HG03060 (cell line): ENCODE results near the gene SART1.
"Not testable (repeated sequence)": the region's sequence is repeated elsewhere in the genome, so short reads cannot be mapped to it uniquely, and the experiment has no call there.

Experiments used
- ATAC-seq: cut with Tn5 transposase; IDR thresholded peaks from one replicate; pipeline ENCODE4 v1.9.1; 2021; ENCODE audit warnings: low read depth, moderate number of reproducible peaks; ENCODE audit not compliant: unreplicated experiment

SART1 gene

GRCh38 chr11:65988791-65989592 is 27.5 kb downstream of the SART1 start:
- ATAC-seq, result peak; percentile 84

DNA sequence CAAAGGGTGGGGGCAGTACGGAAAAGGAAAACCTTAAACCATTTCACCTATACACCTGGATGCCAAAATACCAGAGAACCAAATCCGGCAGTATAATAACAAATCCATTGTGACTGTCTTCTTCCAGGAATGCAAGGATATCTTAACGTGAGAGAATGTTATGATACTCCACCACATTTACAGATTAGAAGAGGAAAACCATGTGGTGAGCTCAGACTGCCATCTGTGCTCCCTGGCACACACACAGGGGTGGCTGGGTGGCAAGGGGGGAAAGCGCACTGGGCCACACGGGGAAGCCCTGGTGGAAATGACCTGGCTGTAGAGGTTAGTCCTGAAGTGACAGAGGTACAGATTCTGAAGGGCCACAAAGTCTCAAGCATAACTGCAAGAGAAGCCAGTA is 30.5 kb downstream of the SART1 start:
- no peak for ATAC-seq

DNA sequence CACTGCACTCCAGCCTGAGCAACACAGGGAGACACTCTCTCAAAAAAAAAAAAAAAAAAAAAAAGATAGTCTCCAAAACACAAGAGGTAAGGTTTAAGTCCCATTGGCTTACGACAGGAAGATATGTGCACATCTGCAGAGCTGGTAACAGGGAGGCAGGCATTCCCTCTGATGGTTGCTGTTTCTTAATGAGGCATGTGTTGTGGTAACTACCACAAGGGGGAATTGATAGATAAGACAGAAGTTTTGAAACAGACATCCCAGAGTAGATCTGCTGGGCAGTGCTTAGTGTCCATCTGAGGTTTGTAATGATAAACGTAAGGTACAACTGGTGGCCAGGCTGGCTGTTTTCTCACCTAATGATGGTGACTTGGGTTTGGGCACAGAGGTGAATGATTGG is 35.8 kb downstream of the SART1 start:
- ATAC-seq, result no peak

- peak; percentile 63 for ATAC-seq
These were observed 40.6 kb downstream of the SART1 start, which contains the start of the genes BANF1 and EIF1AD for GRCh38 chr11:66001942-66002647. TSS of gene BANF1 (plus strand) at chr11:66002503. CDS start at chr11:66003251, 748 bp downstream. TSS of gene EIF1AD (minus strand) at chr11:66002157. CDS start at chr11:66000389, 1,768 bp downstream.

GRCh38 chr11:66002648-66003225 is 41.2 kb downstream of the SART1 start:
- peak; percentile 25 for ATAC-seq

DNA sequence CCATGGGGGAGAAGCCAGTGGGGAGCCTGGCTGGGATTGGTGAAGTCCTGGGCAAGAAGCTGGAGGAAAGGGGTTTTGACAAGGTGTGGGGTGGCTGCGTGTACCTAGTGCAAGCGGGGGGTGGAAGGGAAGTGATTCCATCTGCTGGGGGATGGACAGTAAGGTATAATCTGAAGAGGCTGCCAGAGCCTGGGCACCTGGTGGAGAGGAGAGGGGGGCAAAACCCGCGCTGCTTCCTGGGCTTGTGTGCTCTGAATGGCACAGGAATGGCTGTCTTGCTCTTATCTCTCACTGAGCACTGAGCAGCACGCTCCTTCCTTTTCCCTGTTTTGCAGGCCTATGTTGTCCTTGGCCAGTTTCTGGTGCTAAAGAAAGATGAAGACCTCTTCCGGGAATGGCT is 41.8 kb downstream of the SART1 start:
- ATAC-seq, result no peak

GRCh38 chr11:66004186-66004585 is 42.7 kb downstream of the SART1 start:
- ATAC-seq, result no peak

GRCh38 chr11:66006134-66006890 is 44.8 kb downstream of the SART1 start:
- ATAC-seq, result no peak

GRCh38 chr11:66006891-66007176 is 45.3 kb downstream of the SART1 start:
- ATAC-seq, result no peak

GRCh38 chr11:66007201-66007634 is 45.7 kb downstream of the SART1 start:
- no peak for ATAC-seq

DNA sequence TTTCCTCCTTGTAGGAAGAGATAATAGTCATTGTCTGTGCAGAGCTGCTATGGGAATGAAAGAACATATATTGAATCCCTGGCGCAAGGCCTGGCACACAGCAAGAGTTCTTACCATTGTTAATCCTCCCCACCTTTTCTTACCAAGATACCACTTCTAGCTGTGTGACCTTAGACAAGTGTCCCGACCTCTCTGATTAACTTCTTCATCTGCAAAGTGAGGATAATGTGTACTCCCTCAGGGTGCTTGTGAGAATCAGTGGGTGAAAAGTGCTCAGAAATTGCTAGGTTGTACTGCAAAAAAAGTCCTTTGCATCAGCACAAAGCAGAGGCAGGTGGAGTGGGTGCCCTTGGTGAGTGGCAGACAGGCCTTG is 46.5 kb downstream of the SART1 start:
- no peak for ATAC-seq

DNA sequence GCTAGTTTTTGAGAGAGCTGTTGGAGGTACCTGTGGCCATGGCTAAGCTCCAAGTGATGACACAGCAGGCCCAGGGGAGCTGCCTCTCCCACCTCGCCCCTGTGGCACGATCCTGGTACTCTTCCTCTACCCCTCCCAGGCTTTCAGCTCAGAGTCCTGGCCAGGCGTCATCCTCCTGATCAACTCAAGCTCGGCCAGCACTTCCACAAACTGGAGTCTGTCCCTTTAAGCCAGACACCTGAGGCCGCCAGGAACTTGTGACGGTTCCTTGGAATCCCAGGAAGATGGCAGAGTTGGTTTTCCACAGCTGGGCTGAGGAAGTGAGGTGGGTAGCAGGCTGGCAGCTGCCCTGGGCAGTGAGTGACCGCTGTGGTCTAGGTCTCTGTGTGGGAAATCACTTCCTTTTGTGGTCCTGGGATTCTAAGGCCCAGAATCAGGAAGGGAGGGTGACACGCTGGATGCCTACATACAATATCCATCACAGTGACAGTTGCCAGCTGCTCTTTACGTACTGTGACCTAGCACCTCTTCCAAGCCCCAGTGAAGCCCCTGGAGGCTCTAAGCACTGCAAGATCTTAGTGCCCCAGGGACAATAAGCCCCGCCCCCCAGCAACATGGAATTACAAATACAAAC is 47.1 kb downstream of the SART1 start:
- no peak for ATAC-seq

DNA sequence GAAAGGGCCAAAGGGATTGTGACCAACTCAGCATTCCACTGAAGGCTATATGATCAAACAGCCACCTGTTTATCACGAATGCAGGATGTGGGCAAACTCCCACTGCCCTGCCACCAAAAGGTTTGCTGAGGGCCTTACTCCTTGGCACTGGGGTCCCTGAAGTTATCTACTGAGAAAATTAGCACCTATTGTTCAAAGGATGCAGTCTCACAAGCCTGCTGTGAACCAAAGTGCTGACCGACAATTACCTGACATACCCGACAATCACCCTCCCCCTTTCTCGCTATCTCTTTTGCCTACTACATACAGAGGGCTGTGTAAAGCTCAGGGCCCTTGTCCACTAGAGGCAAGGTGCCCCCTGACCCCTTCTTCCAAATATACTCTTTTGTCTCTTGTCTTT is 48.5 kb downstream of the SART1 start:
- not testable (repeated sequence) for ATAC-seq

- ATAC-seq, result no peak
These were observed 49.8 kb downstream of the SART1 start for GRCh38 chr11:66011239-66011784.

DNA sequence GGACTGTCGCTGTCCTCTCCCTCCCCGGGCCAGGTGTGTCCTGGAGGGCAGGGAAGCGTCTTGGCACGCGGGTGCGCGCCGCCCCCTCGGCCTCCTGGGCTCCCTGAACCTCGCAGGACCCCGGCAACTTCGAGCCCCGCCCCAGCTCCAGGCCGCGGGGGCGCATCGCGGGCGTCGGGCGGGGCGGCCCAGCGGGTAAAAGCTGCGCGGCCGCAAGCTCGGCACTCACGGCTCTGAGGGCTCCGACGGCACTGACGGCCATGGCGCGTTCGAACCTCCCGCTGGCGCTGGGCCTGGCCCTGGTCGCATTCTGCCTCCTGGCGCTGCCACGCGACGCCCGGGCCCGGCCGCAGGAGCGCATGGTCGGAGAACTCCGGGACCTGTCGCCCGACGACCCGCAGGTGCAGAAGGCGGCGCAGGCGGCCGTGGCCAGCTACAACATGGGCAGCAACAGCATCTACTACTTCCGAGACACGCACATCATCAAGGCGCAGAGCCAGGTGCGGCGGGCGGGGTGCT is 50.3 kb downstream of the SART1 start, which contains the start of gene CST6:
Gene CST6, plus strand, starts transcription at position 224 of the 519 bp plus-strand sequence. Its CDS starts 37 bp downstream, at position 261.
- no peak for ATAC-seq

- no peak for ATAC-seq
These were observed 50.9 kb downstream of the SART1 start for GRCh38 chr11:66012371-66012945.

DNA sequence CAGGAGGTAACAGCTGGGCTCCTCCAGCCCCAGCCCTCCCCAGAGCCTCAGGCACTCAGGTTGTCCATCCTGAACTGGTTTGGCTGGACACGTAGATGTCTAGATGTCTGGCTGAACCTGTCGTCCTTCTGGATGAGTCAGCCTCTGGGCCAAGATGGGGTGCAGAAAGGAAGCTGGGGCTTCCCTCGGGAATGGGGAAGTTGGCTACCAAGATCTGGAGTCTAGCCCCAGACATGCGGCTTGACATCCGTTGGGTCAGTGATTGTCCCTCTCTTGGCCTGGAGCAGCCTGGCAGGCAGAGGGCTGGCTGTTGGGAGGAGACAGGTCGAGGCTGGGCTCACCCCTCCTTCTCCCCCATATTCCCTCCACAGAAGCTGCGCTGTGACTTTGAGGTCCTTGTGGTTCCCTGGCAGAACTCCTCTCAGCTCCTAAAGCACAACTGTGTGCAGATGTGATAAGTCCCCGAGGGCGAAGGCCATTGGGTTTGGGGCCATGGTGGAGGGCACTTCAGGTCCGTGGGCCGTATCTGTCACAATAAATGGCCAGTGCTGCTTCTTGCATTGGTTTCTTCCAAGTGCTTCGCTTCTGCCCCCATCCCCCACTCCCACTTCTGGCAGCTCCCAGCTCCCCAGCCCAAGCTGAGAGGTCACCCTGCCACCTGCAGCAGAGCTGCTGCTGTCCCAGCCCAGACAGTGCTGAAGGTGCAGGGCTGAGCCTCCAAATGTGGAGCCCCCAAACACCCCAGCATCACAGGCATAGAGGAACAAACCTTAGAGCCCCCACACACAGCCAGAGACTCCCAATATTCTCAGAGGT is 51.6 kb downstream of the SART1 start:
- no peak for ATAC-seq

- ATAC-seq, result no peak
These were observed 52.2 kb downstream of the SART1 start for GRCh38 chr11:66013762-66014100.
